GM18909 (cell line): ENCODE measurements around the gene FRMPD2.
"Not testable (repeated sequence)": the region's sequence is repeated elsewhere in the genome, so short reads cannot be mapped to it uniquely, and the experiment has no call there.

Experiments
- ATAC-seq: cut with Tn5 transposase; IDR thresholded peaks from one replicate; pipeline ENCODE4 v1.9.1; 2021; ENCODE audit warnings: mild to moderate bottlenecking; ENCODE audit not compliant: unreplicated experiment, poor library complexity

Gene FRMPD2

GRCh38 chr10:48160163-48160562, 114.3 kb downstream of the FRMPD2 start:
- ATAC-seq: not testable (repeated sequence)

GRCh38 chr10:48154211-48155140, 120.0 kb downstream of the FRMPD2 start:
- ATAC-seq: not testable (repeated sequence)

DNA sequence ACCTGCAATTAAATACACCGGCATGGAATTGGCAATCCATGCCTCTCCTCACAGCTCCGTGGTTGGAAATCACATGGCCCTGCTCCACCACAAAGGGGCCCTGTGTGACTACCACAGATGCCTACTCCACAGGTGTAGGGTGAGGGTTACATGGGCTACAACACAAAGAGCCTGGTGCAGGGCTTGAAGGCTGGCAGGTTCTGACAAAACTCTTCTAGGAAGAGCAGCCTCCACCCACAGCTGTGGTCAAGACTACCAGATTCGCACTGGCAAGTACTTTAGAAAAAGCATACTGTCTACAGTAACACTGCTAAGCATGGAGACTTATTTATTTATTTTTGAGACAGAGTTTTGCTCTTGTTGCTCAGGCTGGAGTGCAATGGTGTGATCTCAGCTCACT, 126.9 kb downstream of the FRMPD2 start:
- ATAC-seq: not testable (repeated sequence)

- ATAC-seq: not testable (repeated sequence)
Observed at GRCh38 chr10:48143721-48144642, 130.5 kb downstream of the FRMPD2 start.

DNA sequence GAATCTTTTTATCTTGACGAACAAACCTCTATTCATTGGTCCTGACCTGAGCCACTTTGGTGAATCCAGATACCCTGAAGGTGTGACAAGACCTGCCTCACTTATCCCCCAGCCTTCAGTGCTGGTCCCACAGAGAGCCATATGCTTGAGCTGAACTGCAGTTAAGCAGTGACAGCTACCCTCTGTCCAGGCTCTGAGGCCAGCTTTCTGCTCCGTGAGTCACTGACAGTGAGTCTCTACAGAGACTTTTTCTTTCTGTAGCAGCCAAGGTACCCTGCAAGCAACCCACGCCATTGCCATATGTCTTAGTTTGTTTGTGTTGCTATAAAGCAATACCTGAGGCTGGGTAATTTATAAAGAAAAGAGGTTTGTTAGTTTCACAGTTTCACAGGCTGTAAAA, 133.5 kb downstream of the FRMPD2 start:
- ATAC-seq: not testable (repeated sequence)

DNA sequence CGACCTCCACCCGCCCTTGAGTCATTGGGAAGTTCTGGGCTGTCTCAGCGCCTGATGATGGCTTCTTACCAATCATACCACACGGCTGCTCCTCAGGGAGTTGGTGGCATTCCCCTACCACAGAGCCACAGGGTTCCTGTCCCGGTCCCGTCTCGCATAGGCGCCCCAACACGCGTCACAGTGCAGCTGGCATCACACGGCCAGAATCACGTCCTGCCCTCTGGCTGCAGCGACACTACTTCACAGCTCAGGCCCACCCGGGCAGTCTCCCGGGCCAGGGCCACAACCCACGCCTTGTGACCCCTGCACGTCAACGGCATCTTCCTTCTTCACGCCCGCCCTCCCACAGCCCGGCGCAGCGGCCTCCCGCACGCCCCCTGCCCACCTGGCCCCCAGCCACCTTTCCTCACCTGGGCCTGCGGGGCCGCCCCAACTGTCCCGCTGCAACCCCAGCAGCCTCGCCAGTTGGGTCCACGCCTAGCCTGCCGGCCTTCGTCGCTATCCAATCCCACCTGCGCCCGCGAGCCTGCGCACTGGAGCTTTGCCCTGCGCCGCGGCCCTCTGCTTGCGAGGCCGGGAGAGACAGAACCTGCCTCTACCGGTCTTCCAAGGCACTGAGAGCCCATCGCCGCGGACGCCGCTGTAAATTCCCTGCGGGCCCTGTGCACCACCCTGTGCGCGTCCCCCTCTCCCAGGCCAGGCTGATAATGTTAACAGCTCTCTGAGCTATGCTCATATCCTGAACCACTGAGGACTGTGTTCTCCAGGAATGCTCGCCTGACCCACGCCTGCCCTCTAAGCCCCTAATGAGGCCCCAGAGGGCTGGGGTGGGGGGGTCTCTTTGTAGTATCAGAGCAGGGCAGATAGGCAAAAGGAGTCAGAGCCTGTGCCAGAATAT, 134.3 kb downstream of the FRMPD2 start:
- not testable (repeated sequence) for ATAC-seq

GRCh38 chr10:48128954-48129353, 145.5 kb downstream of the FRMPD2 start:
- ATAC-seq: not testable (repeated sequence)

GRCh38 chr10:48126251-48126650, 148.2 kb downstream of the FRMPD2 start:
- not testable (repeated sequence) for ATAC-seq

DNA sequence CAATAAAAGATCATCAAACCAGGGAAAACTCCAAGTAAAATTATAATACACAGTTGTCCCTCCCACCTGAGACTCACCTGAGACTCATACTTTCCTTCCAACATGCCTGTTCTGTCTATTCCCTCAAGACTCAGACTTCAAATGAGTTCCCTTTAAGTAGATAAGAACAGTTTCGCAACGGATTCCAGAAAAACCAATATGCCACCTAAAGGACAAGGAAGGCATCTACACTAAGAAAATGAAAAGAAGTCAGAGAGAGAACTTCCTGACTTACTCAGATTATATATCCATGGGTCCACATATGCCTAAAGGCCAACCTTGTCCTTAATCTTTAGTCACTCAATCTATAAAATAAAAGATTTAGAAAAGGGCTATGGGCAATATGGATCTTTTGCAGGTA, 148.9 kb downstream of the FRMPD2 start:
- ATAC-seq: not testable (repeated sequence)

- not testable (repeated sequence) for ATAC-seq
Observed at GRCh38 chr10:48122618-48123017, 151.9 kb downstream of the FRMPD2 start.

- not testable (repeated sequence) for ATAC-seq
Observed at GRCh38 chr10:48110277-48110676, 164.2 kb downstream of the FRMPD2 start.
